Measurements from ENCODE around the gene LINC01488. TPM values are rescaled to one million over a fixed set of nuclear protein-coding genes. Genes with fewer than 3 reads are reported as not detected.

Gene LINC01488
- total RNA-seq, 2 experiments from 2014 or later = not detected

DNA sequence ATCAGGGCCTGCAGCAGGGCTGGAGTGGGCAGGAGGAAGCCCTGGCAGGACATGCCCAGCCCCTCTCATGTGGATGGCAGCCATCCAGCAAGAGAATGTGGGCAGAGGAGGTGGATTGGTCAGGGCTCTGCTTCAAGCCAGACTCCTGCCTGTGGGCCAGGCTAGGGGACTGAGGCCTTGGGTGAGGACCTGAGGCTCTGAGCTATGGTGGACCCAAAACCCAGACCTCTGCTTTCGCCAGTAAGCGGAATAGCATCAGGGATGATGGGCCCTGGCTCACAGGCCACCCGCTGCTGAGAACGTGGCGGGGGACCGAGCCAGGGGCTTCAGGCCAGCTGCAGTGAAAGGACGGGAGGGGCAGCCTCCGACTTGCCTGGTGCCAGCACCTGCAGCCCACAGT is 57.4 kb downstream of the LINC01488 start:
- Mint-ChIP-seq H3K4me3 (no peak overlapping the region), H3K27me3 (peaks cover 6% of the 10 kb centered on the region), H3K9me3 (no peaks in the 10 kb centered on the region), H3K4me1 (no peaks in the 10 kb centered on the region), H3K27ac (no peak overlapping the region), H3K36me3 (ENCODE audit: low read depth) (no peaks in the 10 kb centered on the region)
- no peak for DNase-seq
- ChIA-PET CTCF (no interaction called here), POLR2A (no interaction called here)

DNA sequence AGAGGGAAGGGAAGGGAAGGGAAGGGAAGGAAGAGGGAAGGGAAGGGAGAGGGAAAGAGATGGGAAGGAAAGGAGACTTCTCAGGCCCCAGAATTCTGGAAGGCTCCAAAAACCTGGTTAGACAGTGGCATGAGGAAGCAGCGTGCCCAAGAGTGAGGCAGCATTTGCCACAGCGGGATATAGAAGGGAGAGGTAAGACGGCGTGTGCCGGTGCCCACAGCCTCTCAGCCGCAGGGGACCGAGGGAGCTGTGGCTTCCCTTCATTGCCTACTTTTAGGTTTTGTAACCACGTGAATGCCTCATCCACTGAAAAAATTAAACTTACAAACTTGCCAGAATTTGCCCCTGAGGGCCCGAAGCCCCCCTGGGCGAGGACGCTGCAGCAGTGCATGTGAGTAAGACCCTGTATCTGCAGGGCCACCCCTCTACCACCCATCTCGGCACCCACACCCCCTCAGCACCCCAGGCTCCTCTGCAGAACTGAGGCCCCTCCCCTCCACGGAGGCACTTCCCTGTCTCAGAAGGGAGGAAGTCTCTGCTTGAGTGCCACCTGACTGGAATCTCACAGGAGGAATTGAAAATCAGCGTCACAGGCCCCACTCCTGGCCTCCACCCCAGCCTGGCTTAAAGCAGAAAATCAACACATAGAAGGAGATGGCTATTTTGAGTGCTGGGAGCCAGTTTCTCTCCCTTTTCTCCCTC is 58.1 kb downstream of the LINC01488 start:
- CTCF ChIA-PET = no interaction called here
- POLR2A ChIA-PET = no interaction called here

GRCh38 chr11:69540118-69541000 is 58.9 kb downstream of the LINC01488 start:
- Mint-ChIP-seq H3K4me3 (no peak overlapping the region), H3K36me3 (ENCODE audit: low read depth) (no peaks in the 10 kb centered on the region), H3K4me1 (no peaks in the 10 kb centered on the region), H3K9me3 (no peaks in the 10 kb centered on the region), H3K27me3 (peaks cover 4% of the 10 kb centered on the region), H3K27ac (no peak overlapping the region)
- POLR2A ChIA-PET = no interaction called here
- no peak for DNase-seq
- CTCF ChIA-PET = no interaction called here

More for the DNA sequence above, 58.1 kb downstream of the LINC01488 start:
- Mint-ChIP-seq H3K9me3 (no peaks in the 10 kb centered on the region), H3K27me3 (peaks cover 6% of the 10 kb centered on the region), H3K36me3 (ENCODE audit: low read depth) (no peaks in the 10 kb centered on the region), H3K4me1 (no peaks in the 10 kb centered on the region), H3K27ac (no peak overlapping the region), H3K4me3 (no peak overlapping the region)
- no peak for DNase-seq

DNA sequence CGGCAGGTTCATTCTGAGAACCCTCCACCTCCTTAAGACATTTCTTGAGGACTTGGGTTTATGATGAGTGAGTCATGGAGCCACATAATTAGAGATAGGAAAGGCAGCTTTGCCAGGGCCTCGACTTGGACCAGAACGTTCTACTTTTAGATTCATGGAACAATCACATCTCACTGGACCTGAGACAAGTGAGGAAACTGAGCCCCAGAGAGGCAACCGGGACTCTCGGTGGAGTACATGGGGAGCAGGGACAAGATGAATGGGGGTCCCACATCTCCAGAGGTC is 59.5 kb downstream of the LINC01488 start:
- ChIA-PET POLR2A (no interaction called here), CTCF (no interaction called here)
- Mint-ChIP-seq H3K36me3 (ENCODE audit: low read depth) (no peaks in the 10 kb centered on the region), H3K9me3 (no peaks in the 10 kb centered on the region), H3K27me3 (peaks cover 4% of the 10 kb centered on the region), H3K4me3 (no peak overlapping the region), H3K4me1 (no peaks in the 10 kb centered on the region), H3K27ac (no peak overlapping the region)
- no peak for DNase-seq

GRCh38 chr11:69541501-69542313 is 60.2 kb downstream of the LINC01488 start:
- H3K9me3 Mint-ChIP-seq = no peaks in the 10 kb centered on the region
- peaks cover 4% of the 10 kb centered on the region for H3K27me3 Mint-ChIP-seq
- ChIA-PET CTCF (no interaction called here), POLR2A (no interaction called here)
- H3K27ac Mint-ChIP-seq = no peak overlapping the region
- no peaks in the 10 kb centered on the region for H3K36me3 Mint-ChIP-seq (ENCODE audit: low read depth)
- peaks cover 5% of the 10 kb centered on the region for H3K4me1 Mint-ChIP-seq
- DNase-seq = no peak
- no peak overlapping the region for H3K4me3 Mint-ChIP-seq

DNA sequence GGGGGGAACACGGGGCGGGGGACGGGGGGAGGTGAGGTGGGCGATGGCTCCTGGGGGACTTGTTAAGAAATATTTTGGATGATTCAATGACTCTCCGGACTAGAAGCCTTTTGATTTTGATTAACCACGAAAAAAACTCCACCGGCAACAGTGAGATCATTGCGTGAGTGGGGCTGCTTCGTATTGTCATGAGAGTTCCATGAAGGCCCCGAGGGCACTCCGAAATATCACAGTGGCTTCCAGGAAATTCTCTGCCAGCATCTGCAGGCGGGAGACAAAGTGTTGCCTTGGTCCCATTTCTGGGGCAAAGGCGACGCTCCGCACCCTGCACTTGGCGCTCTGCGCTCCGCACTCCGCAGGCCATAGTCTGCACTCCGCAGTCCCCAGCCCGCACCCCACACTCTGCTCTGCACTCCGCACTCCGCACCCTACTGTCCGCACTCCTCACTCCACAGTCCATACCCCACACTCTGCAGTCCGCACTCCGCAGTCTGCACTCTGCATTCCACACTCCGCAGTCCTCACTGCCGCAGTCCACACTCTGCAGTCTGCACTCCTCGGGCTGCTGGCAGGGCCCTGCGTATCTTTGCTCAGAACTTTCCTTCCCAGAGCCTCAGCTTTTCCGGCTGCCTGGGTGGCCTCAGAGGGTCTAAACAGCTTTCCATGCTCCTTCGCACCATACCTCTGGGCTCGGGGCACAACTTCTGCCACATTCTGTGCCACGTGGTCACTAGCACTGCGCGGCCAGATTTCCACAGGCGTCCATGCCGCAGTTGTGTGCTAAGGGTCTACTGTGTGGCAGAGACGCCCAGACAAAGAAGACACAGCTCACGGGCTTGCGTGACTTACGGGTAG is 61.1 kb downstream of the LINC01488 start:
- ChIA-PET CTCF (no interaction called here), POLR2A (no interaction called here)
- Mint-ChIP-seq H3K27me3 (peaks cover 4% of the 10 kb centered on the region), H3K27ac (no peak overlapping the region), H3K4me3 (no peak overlapping the region), H3K9me3 (no peaks in the 10 kb centered on the region), H3K36me3 (ENCODE audit: low read depth) (no peaks in the 10 kb centered on the region), H3K4me1 (peaks cover 10% of the 10 kb centered on the region)
- no peak for DNase-seq

Other genes with a start within 250 kb of the LINC01488 start
- not detected for gene MYEOV, start 187.5 kb upstream of the LINC01488 start, total RNA-seq
- under 1 TPM; 0.21 to 0.42 TPM for gene CCND1, start 159.5 kb downstream of the LINC01488 start, total RNA-seq
- gene LTO1, start 193.7 kb downstream of the LINC01488 start, total RNA-seq = 10 to 100 TPM; 30.7 to 34.0 TPM
- gene FGF19, start 222.4 kb downstream of the LINC01488 start, total RNA-seq = not detected

Measured in activated CD4-positive, alpha-beta T cell treated with anti-CD3 and anti-CD28 coated beads, Interleukin-2, amount 10 ng/mL, durations not matched to agents 7 days and 5 days (primary cell).